Lower lobe of right lung (tissue), 2 donors: ENCODE results near the gene SPRR1A. TPM values are rescaled to one million over a fixed set of nuclear protein-coding genes. Genes with fewer than 3 reads are reported as not detected.

Experiments
- ATAC-seq, 2 donors: fragments of 200-7000 bp; cut with Tn5 transposase; one replicate each; pipeline ENCODE4 v1.9.1; 2020 to 2022; ENCODE audit warnings: mild to moderate bottlenecking in 2 of 2, moderate library complexity in 2 of 2
- DNase-seq: peaks from one replicate; pipeline ENCODE4 v3.0.0-alpha.2; 2020
- H3K27ac ChIP-seq: fragments of 200-600 bp; one replicate; pipeline ENCODE4 v1.8.0; 2022
- H3K27me3 ChIP-seq: fragments of 200-600 bp; one replicate; pipeline ENCODE4 v1.8.0; 2022; ENCODE audit warnings: low read depth
- H3K36me3 ChIP-seq: fragments of 200-600 bp; one replicate; pipeline ENCODE4 v1.8.0; 2022; ENCODE audit warnings: mild to moderate bottlenecking
- H3K4me1 ChIP-seq: fragments of 200-600 bp; one replicate; pipeline ENCODE4 v1.8.0; 2022
- H3K4me3 ChIP-seq: fragments of 200-600 bp; one replicate; pipeline ENCODE4 v1.8.0; 2022; ENCODE audit warnings: mild to moderate bottlenecking
- H3K9me3 ChIP-seq: fragments of 200-600 bp; one replicate; pipeline ENCODE4 v1.8.0; 2022
- CTCF ChIP-seq: fragments of 200-600 bp; IDR thresholded peaks from one replicate; pipeline ENCODE4 v1.8.0; 2022; ENCODE audit warnings: antibody characterized with exemption, mild to moderate bottlenecking
- intact Hi-C: fragments of 100-400 bp; cut with DNase I; formaldehyde crosslinking; loops from one replicate; pipeline ENCODE4 v1.11.0; 2022
- total RNA-seq: library from RNA; stranded (reverse); fragmentation: NEBNext Ultra II Directional; extraction: Animal tissue kit (Norgen Biotek cat#: 25700); gene quantifications from one replicate; pipeline ENCODE4 v1.2.1, GENCODE V29; 2021
- donor health status: DM: no; HTN: yes; CAD: no; lungs with severe emphysema.

The SPRR1A gene
- total RNA-seq, 1 donor from 2014 or later, result not detected

GRCh38 chr1:152964536-152964935 lies 19.3 kb upstream of the SPRR1A start:
- H3K27ac ChIP-seq, result no peak overlapping the region
- H3K4me1 ChIP-seq, result no peaks in the 10 kb centered on the region
- no peak overlapping the region for H3K4me3 ChIP-seq
- H3K27me3 ChIP-seq, result peaks cover 5% of the 10 kb centered on the region
- TF ChIP-seq CTCF, result no peak
- H3K9me3 ChIP-seq, result no peaks in the 10 kb centered on the region
- DNase-seq (no peak), ATAC-seq (no peak)
- H3K36me3 ChIP-seq, result no peaks in the 10 kb centered on the region
- intact Hi-C loops, result no loop called here

- Histone ChIP-seq H3K27ac (no peak overlapping the region), H3K4me1 (no peaks in the 10 kb centered on the region), H3K36me3 (no peaks in the 10 kb centered on the region), H3K27me3 (peaks cover 5% of the 10 kb centered on the region), H3K4me3 (no peak overlapping the region), H3K9me3 (no peaks in the 10 kb centered on the region)
- DNase-seq (no peak), ATAC-seq (peak in 1 of 2 donors; percentile 15)
- no peak for TF ChIP-seq CTCF
- intact Hi-C loops, result no loop called here
Measured at GRCh38 chr1:152965853-152966252, 18.0 kb upstream of the SPRR1A start.

- H3K36me3 ChIP-seq, result no peaks in the 10 kb centered on the region
- no peaks in the 10 kb centered on the region for H3K9me3 ChIP-seq
- DNase-seq (no peak), ATAC-seq (no peak)
- intact Hi-C loops, result no loop called here
- no peak overlapping the region for H3K4me3 ChIP-seq
- H3K27ac ChIP-seq, result no peak overlapping the region
- TF ChIP-seq CTCF, result no peak
- peaks cover 5% of the 10 kb centered on the region for H3K27me3 ChIP-seq
- H3K4me1 ChIP-seq, result no peaks in the 10 kb centered on the region
Measured at GRCh38 chr1:152967201-152967600, 16.7 kb upstream of the SPRR1A start.

GRCh38 chr1:152968248-152968647 lies 15.6 kb upstream of the SPRR1A start:
- H3K9me3 ChIP-seq, result no peaks in the 10 kb centered on the region
- H3K36me3 ChIP-seq, result no peaks in the 10 kb centered on the region
- DNase-seq (no peak), ATAC-seq (no peak)
- no peak for TF ChIP-seq CTCF
- intact Hi-C loops, result no loop called here
- H3K4me1 ChIP-seq, result no peaks in the 10 kb centered on the region
- H3K4me3 ChIP-seq, result no peak overlapping the region
- peaks cover 5% of the 10 kb centered on the region for H3K27me3 ChIP-seq
- no peak overlapping the region for H3K27ac ChIP-seq

GRCh38 chr1:152969036-152969435 lies 14.8 kb upstream of the SPRR1A start:
- Histone ChIP-seq H3K9me3 (no peaks in the 10 kb centered on the region), H3K4me1 (no peaks in the 10 kb centered on the region), H3K36me3 (no peaks in the 10 kb centered on the region), H3K27ac (no peak overlapping the region), H3K27me3 (peaks cover 5% of the 10 kb centered on the region), H3K4me3 (no peak overlapping the region)
- DNase-seq, result no peak
- no peak for TF ChIP-seq CTCF
- intact Hi-C loops, result no loop called here
- ATAC-seq, result no peak

- H3K9me3 ChIP-seq, result no peaks in the 10 kb centered on the region
- ATAC-seq (no peak), DNase-seq (no peak)
- intact Hi-C loops, result no loop called here
- no peak within 1 kb of the TSS for H3K4me3 ChIP-seq
- H3K27me3 ChIP-seq, result peaks cover 5% of the 10 kb centered on the region
- no peaks in the 10 kb centered on the region for H3K36me3 ChIP-seq
- no peaks in the 10 kb centered on the region for H3K4me1 ChIP-seq
- TF ChIP-seq CTCF, result no peak
- no peak within 1 kb of the TSS for H3K27ac ChIP-seq
Measured at GRCh38 chr1:152970495-152970894, 13.4 kb upstream of the SPRR1A start, which contains the start of gene SPRR4. Gene SPRR4, plus strand, starts transcription at chr1:152970648. Its CDS starts 1,243 bp downstream, at chr1:152971891.
